ENCODE data around the gene VEPH1.

VEPH1 gene

GRCh38 chr3:157520485-157521150 is 17.4 kb upstream of the VEPH1 start:
- no peak for TF ChIP-seq CTCF (IDR thresholded peaks at IDR 0.05; ENCODE audit: low read depth, low read length, missing control alignments)
- in situ Hi-C loops (cut with HindIII; ENCODE audit: low pct_ligation_motif_present, low sequenced_read_pairs): no loop called here
- no peak for DNase-seq
- Histone ChIP-seq H3K4me3 (ENCODE audit: low read depth, low read length) (no peak overlapping the region), H3K27me3 (replicated peaks) (no peaks in the 10 kb centered on the region), H3K36me3 (replicated peaks) (no peaks in the 10 kb centered on the region), H3K27ac (no peak overlapping the region)

GRCh38 chr3:157518881-157519280 is 15.7 kb upstream of the VEPH1 start:
- no peak for DNase-seq
- Histone ChIP-seq H3K27me3 (replicated peaks) (no peaks in the 10 kb centered on the region), H3K27ac (no peak overlapping the region), H3K4me3 (ENCODE audit: low read depth, low read length) (no peak overlapping the region), H3K36me3 (replicated peaks) (no peaks in the 10 kb centered on the region)
- TF ChIP-seq CTCF (IDR thresholded peaks at IDR 0.05; ENCODE audit: low read depth, low read length, missing control alignments): no peak
- in situ Hi-C loops (cut with HindIII; ENCODE audit: low pct_ligation_motif_present, low sequenced_read_pairs): no loop called here

GRCh38 chr3:157516928-157517327 is 13.7 kb upstream of the VEPH1 start:
- DNase-seq: no peak
- H3K27me3 ChIP-seq (replicated peaks): no peaks in the 10 kb centered on the region
- H3K4me3 ChIP-seq (ENCODE audit: low read depth, low read length): no peak overlapping the region
- in situ Hi-C loops (cut with HindIII; ENCODE audit: low pct_ligation_motif_present, low sequenced_read_pairs): no loop called here
- TF ChIP-seq CTCF (IDR thresholded peaks at IDR 0.05; ENCODE audit: low read depth, low read length, missing control alignments): no peak
- H3K27ac ChIP-seq: no peak overlapping the region
- H3K36me3 ChIP-seq (replicated peaks): no peaks in the 10 kb centered on the region

GRCh38 chr3:157515398-157515797 is 12.2 kb upstream of the VEPH1 start:
- H3K27me3 ChIP-seq (replicated peaks): no peaks in the 10 kb centered on the region
- in situ Hi-C loops (cut with HindIII; ENCODE audit: low pct_ligation_motif_present, low sequenced_read_pairs): no loop called here
- no peak overlapping the region for H3K27ac ChIP-seq
- no peaks in the 10 kb centered on the region for H3K36me3 ChIP-seq (replicated peaks)
- no peak for DNase-seq
- no peak overlapping the region for H3K4me3 ChIP-seq (ENCODE audit: low read depth, low read length)
- TF ChIP-seq CTCF (IDR thresholded peaks at IDR 0.05; ENCODE audit: low read depth, low read length, missing control alignments): no peak

GRCh38 chr3:157514371-157514895 is 11.2 kb upstream of the VEPH1 start:
- no peak for DNase-seq
- Histone ChIP-seq H3K27ac (no peak overlapping the region), H3K27me3 (replicated peaks) (no peaks in the 10 kb centered on the region), H3K36me3 (replicated peaks) (no peaks in the 10 kb centered on the region), H3K4me3 (ENCODE audit: low read depth, low read length) (no peak overlapping the region)
- TF ChIP-seq CTCF (IDR thresholded peaks at IDR 0.05; ENCODE audit: low read depth, low read length, missing control alignments): no peak
- in situ Hi-C loops (cut with HindIII; ENCODE audit: low pct_ligation_motif_present, low sequenced_read_pairs): no loop called here

- DNase-seq: no peak
- H3K27me3 ChIP-seq (replicated peaks): no peaks in the 10 kb centered on the region
- in situ Hi-C loops (cut with HindIII; ENCODE audit: low pct_ligation_motif_present, low sequenced_read_pairs): no loop called here
- H3K4me3 ChIP-seq (ENCODE audit: low read depth, low read length): no peak overlapping the region
- H3K27ac ChIP-seq: no peak overlapping the region
- TF ChIP-seq CTCF (IDR thresholded peaks at IDR 0.05; ENCODE audit: low read depth, low read length, missing control alignments): no peak
- H3K36me3 ChIP-seq (replicated peaks): no peaks in the 10 kb centered on the region
Observed at GRCh38 chr3:157513585-157513984, 10.4 kb upstream of the VEPH1 start.

Measured in brain microvascular endothelial cell (primary cell).